Nephron progenitor cell (in vitro differentiated cells): ENCODE data around the gene MMAB.

Experiments used
- DNase-seq: peaks from one replicate; pipeline ENCODE4 v3.0.0; 2021
- H3K27ac Mint-ChIP-seq: 2 replicates; pipeline ENCODE4 v1.8.0; 2021; ENCODE audit warnings: mild to moderate bottlenecking, moderate library complexity, mixed read lengths
- H3K27me3 Mint-ChIP-seq: 2 replicates; pipeline ENCODE4 v1.8.0; 2021; ENCODE audit warnings: mild to moderate bottlenecking, low read depth, mixed read lengths; ENCODE audit not compliant: poor library complexity
- H3K36me3 Mint-ChIP-seq: 2 replicates; pipeline ENCODE4 v1.8.0; 2021; ENCODE audit warnings: low read depth, mixed read lengths
- H3K4me1 Mint-ChIP-seq: 2 replicates; pipeline ENCODE4 v1.8.0; 2021; ENCODE audit warnings: mixed read lengths
- H3K4me3 Mint-ChIP-seq: 2 replicates; pipeline ENCODE4 v1.8.0; 2021; ENCODE audit warnings: mild to moderate bottlenecking, moderate library complexity, mixed read lengths
- H3K9me3 Mint-ChIP-seq: 2 replicates; pipeline ENCODE4 v1.8.0; 2021; ENCODE audit warnings: mild to moderate bottlenecking, moderate library complexity, mixed read lengths
- CTCF ChIP-seq: fragments of 200-600 bp; sonication (generic); IDR thresholded peaks from 2 replicates; pipeline ENCODE4 v1.5.0; 2021; ENCODE audit warnings: antibody characterized with exemption

Gene MMAB

DNA sequence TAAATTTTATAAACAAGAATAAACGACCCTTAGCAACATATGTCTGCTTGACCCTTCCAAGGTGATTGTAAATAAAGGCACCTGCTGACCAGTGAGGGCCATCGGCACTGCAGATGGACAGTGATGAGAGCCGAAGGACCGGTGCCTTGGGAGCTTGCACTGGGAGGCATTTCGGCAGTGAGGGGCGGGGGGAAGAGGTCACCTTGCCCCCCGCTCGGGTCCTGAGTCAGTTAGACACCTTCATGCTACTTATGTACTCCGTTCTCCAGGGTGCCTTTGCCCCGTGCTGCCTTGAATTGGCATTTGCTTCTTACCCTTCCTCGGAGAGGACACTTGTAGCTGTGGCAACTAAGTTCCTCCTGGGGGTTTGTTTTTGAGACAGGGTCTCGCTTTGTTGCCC lies 23.0 kb downstream of the MMAB start:
- Mint-ChIP-seq H3K4me3 (no peak overlapping the region), H3K36me3 (no peaks in the 10 kb centered on the region), H3K27ac (no peak overlapping the region)

DNA sequence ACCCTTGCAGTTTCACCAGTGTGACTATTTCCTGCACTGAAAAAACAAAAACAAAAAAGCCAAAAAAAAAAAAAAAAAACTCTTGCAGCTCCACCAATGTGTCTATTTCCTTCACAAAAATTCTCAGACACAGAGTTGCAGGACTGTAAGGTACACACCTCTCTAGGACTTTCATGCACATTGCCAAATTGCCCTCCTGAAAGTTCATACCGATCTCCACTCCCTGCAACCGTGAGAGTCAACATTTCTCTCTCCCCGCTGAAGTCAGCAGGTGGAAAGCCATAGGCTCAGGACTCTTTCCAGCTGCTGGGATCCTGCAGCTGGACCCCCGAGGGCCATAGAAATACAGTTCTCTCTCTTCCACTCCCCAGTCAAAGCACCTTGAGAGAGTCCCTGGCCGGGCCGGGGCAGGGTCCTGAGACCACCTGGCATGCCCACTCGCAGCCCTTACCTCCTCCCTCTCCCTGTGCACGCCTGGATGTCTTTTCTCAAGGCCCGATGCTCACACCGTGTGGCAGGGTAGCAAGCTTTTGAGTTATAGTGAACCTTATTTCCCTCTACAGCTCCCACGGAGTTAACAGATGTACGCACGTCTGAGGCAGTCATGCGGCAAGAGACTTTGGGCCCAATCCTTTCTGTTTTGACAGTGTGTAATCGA lies 23.6 kb downstream of the MMAB start:
- no peak for TF ChIP-seq CTCF
- H3K27me3 Mint-ChIP-seq: peaks cover 25% of the 10 kb centered on the region
- peak overlapping the region; percentile 39 for H3K4me3 Mint-ChIP-seq
- H3K27ac Mint-ChIP-seq: peak overlapping the region; percentile 15
- no peaks in the 10 kb centered on the region for H3K36me3 Mint-ChIP-seq
- H3K9me3 Mint-ChIP-seq: no peaks in the 10 kb centered on the region
- peaks cover 54% of the 10 kb centered on the region for H3K4me1 Mint-ChIP-seq
- DNase-seq: peak; percentile 27

More for the DNA sequence above, 23.0 kb downstream of the MMAB start:
- no peak for DNase-seq
- Mint-ChIP-seq H3K4me1 (peaks cover 50% of the 10 kb centered on the region), H3K9me3 (no peaks in the 10 kb centered on the region), H3K27me3 (peaks cover 25% of the 10 kb centered on the region)
- no peak for TF ChIP-seq CTCF

GRCh38 chr12:109548258-109548657 lies 25.0 kb downstream of the MMAB start:
- H3K27ac Mint-ChIP-seq: no peak overlapping the region
- peaks cover 23% of the 10 kb centered on the region for H3K27me3 Mint-ChIP-seq
- H3K4me3 Mint-ChIP-seq: no peak overlapping the region
- H3K9me3 Mint-ChIP-seq: no peaks in the 10 kb centered on the region
- peaks cover 42% of the 10 kb centered on the region for H3K4me1 Mint-ChIP-seq
- TF ChIP-seq CTCF: no peak
- H3K36me3 Mint-ChIP-seq: no peaks in the 10 kb centered on the region
- no peak for DNase-seq

DNA sequence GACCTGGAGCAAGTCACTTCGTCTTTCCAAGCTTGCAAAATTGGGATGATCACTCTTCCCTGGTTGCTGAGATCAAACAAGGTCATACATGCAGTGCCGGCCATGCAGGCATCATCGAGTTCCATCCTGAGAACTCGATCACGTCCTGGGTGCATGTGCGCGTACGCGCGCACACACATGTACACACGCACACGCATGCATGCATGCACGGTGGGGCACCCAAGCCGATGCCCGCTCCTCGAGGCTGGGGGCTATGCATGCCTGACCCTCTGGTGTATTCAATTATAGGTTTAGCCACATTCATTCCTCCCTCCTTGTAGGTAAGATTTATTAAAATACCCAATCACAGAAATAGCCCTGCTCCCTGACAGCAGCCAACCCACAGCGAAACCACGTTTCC lies 26.0 kb downstream of the MMAB start:
- H3K27me3 Mint-ChIP-seq: peaks cover 20% of the 10 kb centered on the region
- H3K27ac Mint-ChIP-seq: no peak overlapping the region
- DNase-seq: no peak
- peaks cover 40% of the 10 kb centered on the region for H3K4me1 Mint-ChIP-seq
- TF ChIP-seq CTCF: no peak
- no peak overlapping the region for H3K4me3 Mint-ChIP-seq
- no peaks in the 10 kb centered on the region for H3K36me3 Mint-ChIP-seq
- H3K9me3 Mint-ChIP-seq: no peaks in the 10 kb centered on the region

DNA sequence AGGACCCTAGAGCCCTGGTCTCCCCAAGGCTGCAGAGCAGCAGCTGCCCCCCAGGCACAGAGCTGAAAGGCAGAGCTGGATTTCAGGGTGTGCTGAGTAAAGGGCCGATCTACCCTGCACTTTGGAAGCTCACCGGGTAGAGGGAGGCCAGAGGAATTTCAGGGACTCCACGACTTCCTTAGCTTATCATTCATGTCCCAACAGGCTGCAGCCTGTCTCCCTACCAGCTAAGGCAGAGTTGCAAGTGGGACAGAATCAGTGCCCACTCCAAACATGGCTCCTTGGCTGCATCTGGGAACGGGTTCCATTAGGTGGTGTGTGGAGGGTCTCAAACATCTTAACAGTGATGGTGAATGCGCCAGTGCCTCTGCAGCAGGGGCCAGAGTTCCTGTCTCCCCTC lies 27.5 kb downstream of the MMAB start:
- H3K27me3 Mint-ChIP-seq: peaks cover 16% of the 10 kb centered on the region
- DNase-seq: no peak
- no peak overlapping the region for H3K4me3 Mint-ChIP-seq
- H3K36me3 Mint-ChIP-seq: no peaks in the 10 kb centered on the region
- no peak overlapping the region for H3K27ac Mint-ChIP-seq
- peaks cover 40% of the 10 kb centered on the region for H3K4me1 Mint-ChIP-seq
- no peaks in the 10 kb centered on the region for H3K9me3 Mint-ChIP-seq
- no peak for TF ChIP-seq CTCF

DNA sequence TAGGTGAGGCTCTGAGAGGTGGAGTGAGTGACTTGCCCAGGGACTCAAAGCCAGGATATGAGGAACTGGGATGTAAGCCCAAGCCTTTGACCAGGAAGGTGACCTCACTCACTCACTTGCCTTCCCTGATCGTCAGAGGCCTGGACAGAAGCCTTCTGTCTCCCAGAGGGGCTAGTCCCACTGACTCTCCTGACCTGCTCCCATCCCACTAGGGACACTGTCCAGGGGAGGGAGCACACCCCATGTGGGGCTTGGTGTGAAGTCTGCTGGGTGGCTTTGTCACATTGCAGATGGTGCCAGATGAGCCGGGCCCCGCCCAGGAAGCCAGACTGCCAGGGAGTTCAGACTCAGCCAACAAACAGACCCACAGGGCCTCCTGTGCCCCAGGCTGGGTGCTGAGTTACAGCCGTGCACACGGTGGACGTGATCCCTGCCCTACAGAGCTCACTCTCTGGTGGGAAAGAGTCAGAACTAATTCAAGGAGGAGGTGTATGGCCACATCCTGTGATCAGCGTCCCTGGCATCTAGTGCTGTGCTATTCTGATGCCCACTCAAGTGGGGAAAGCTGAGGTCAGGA lies 28.3 kb downstream of the MMAB start:
- Mint-ChIP-seq H3K9me3 (no peaks in the 10 kb centered on the region), H3K27ac (no peak overlapping the region), H3K27me3 (peaks cover 22% of the 10 kb centered on the region), H3K4me1 (peaks cover 34% of the 10 kb centered on the region), H3K36me3 (no peaks in the 10 kb centered on the region), H3K4me3 (no peak overlapping the region)
- DNase-seq: no peak
- TF ChIP-seq CTCF: no peak
